SK-N-SH treated with all-trans-retinoic acid at 6 μM for 48 hours (cell line): Measurements from ENCODE around the gene SPDYE17.
"Not testable (repeated sequence)": the region's sequence is repeated elsewhere in the genome, so short reads cannot be mapped to it uniquely, and the experiment has no call there.

Experiments used
- GLIS3 ChIP-seq: fragments of 250-450 bp; sonication (Bioruptor Pico); IDR thresholded peaks from 2 replicates; pipeline ENCODE4 v1.5.0; 2020; ENCODE audit warnings: mild to moderate bottlenecking, moderate library complexity
- ISL1 ChIP-seq: fragments of 250-450 bp; sonication (Bioruptor Pico); IDR thresholded peaks from 2 replicates; pipeline ENCODE4 v2.1.2; 2022; ENCODE audit warnings: mild to moderate bottlenecking, moderate library complexity
- PATZ1 ChIP-seq: fragments of 250-450 bp; sonication (Bioruptor Pico); IDR thresholded peaks from 2 replicates; pipeline ENCODE4 v1.8.0; 2020; ENCODE audit warnings: mild to moderate bottlenecking, moderate library complexity, borderline replicate concordance
- RARB ChIP-seq: fragments of 250-450 bp; sonication (Bioruptor Pico); IDR thresholded peaks from 2 replicates; pipeline ENCODE4 v1.8.0; 2021; ENCODE audit warnings: mild to moderate bottlenecking, moderate library complexity
- SNAI2 ChIP-seq: fragments of 250-450 bp; sonication (Bioruptor Pico); IDR thresholded peaks from 2 replicates; pipeline ENCODE4 v1.5.0; 2020; ENCODE audit warnings: mild to moderate bottlenecking, moderate library complexity
- TCF4 ChIP-seq: fragments of 250-450 bp; sonication (Bioruptor Pico); IDR thresholded peaks from 2 replicates; pipeline ENCODE4 v1.8.0; 2021; ENCODE audit warnings: mild to moderate bottlenecking, moderate library complexity, borderline replicate concordance
- ZFP3 ChIP-seq: fragments of 250-450 bp; sonication (Bioruptor Pico); IDR thresholded peaks from 2 replicates; pipeline ENCODE4 v1.5.0; 2020; ENCODE audit warnings: mild to moderate bottlenecking, moderate library complexity
- ZNF565 ChIP-seq: fragments of 450-650 bp; formaldehyde crosslinking; conservative IDR thresholded peaks from 2 replicates; pipeline ENCODE4 v1.5.0; 2020; ENCODE audit warnings: low read depth, mild to moderate bottlenecking, moderate library complexity
- TF ChIP-seq, protein P1 (sequence below): fragments of 250-450 bp; sonication (Bioruptor Pico); IDR thresholded peaks from 2 replicates; pipeline ENCODE4 v1.8.0; 2021; ENCODE audit warnings: low read depth, mild to moderate bottlenecking, moderate library complexity, borderline replicate concordance

DNA sequence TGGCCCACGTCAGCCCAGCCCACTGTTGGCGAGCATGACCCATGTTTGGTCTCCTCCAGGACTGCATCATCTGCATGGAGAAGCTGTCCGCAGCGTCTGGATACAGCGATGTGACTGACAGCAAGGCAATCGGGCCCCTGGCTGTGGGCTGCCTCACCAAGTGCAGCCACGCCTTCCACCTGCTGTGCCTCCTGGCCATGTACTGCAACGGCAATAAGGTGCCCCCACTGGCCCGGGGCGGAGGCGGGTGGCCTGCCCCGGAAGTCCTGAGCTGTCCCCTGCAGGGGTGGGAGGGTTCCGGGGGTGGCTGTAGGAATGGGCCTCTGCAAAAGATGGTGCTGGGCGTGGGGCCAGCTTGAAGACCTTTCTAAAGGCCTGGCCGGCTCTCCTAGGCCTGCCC is 30.1 kb downstream of the SPDYE17 start:
- TF ChIP-seq, protein P1, sequence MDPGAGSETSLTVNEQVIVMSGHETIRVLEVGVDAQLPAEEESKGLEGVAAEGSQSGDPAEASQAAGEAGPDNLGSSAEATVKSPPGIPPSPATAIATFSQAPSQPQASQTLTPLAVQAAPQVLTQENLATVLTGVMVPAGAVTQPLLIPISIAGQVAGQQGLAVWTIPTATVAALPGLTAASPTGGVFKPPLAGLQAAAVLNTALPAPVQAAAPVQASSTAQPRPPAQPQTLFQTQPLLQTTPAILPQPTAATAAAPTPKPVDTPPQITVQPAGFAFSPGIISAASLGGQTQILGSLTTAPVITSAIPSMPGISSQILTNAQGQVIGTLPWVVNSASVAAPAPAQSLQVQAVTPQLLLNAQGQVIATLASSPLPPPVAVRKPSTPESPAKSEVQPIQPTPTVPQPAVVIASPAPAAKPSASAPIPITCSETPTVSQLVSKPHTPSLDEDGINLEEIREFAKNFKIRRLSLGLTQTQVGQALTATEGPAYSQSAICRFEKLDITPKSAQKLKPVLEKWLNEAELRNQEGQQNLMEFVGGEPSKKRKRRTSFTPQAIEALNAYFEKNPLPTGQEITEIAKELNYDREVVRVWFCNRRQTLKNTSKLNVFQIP (CRISPR knock-in tag): not testable (repeated sequence)
- TF ChIP-seq SNAI2 (CRISPR knock-in tag); RARB; ISL1; GLIS3 (CRISPR knock-in tag); ZFP3 (CRISPR knock-in tag); TCF4 (CRISPR knock-in tag); ZNF565; PATZ1 (CRISPR knock-in tag): not testable (repeated sequence)
